ENCODE results near the gene NIPAL4. TPM values are rescaled to one million over a fixed set of nuclear protein-coding genes. Genes with fewer than 3 reads are reported as not detected.
"Not testable (repeated sequence)": the region's sequence is repeated elsewhere in the genome, so short reads cannot be mapped to it uniquely, and the experiment has no call there.

Gene NIPAL4
- under 1 TPM; 0.27 to 0.49 TPM for total RNA-seq

DNA sequence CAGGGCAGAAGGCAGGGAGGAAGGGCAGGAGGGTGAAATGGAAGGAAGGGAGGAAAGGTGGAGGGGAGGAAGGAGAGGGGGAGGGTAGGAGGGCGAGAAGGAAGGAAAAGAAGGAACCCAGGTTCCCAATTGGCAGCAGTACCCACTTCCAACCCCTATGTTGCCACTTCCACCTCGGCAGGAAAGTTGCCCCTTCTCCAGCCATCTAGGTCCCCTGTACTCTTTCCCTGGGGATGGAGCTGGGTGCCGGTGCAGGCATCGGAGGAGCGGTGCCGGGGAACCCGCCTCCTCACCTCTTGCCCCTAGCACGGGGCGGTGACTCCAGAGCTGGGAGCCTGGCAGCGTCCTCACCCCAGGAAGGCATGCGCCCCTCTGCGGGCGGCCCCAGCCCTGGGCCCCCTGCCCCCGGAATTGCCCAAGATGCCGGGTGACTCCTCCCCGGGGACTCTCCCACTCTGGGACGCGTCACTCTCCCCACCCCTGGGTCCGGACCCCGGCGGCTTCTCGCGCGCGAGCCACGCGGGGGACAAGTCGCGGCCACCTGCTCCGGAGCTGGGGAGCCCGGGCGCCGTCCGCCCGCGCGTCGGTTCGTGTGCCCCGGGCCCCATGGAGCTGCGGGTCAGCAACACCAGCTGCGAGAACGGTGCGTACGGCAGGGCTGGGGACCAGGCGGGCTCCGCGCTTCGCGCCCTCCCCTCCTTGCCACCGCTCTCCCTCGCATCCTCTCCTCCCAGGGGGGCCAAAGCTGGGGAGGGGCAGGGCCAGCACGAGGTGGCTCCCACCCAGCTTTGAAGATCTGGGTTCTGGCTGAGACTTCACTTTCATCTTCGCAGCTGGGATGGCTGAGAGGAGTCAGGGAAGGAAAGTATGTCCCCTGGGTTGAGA, at the start of gene NIPAL4:
NIPAL4 (plus strand) TSS at position 499 of the 885 bp plus-strand sequence; CDS start at position 607, 108 bp downstream.
- ATAC-seq (ENCODE audit: insufficient number of reproducible peaks, low FRiP score, low read depth) = no peak
- H3K27ac ChIP-seq = no peak within 1 kb of the TSS
- no peaks in the 10 kb centered on the region for H3K9me3 ChIP-seq
- peaks cover 4 to 23% of the 10 kb centered on the region in 2 donors for H3K4me1 ChIP-seq (ENCODE audit: control insufficient read depth in 1 of 2, low read depth in 2 of 2)
- no peaks in the 10 kb centered on the region for H3K27me3 ChIP-seq (replicated peaks; ENCODE audit: insufficient read depth)
- H3K36me3 ChIP-seq = no peaks in the 10 kb centered on the region
- DNase-seq (ENCODE audit: low spot score) = no peak
- H3K4me3 ChIP-seq = peak within 1 kb of the TSS; percentile 73
- TF ChIP-seq, protein P1, sequence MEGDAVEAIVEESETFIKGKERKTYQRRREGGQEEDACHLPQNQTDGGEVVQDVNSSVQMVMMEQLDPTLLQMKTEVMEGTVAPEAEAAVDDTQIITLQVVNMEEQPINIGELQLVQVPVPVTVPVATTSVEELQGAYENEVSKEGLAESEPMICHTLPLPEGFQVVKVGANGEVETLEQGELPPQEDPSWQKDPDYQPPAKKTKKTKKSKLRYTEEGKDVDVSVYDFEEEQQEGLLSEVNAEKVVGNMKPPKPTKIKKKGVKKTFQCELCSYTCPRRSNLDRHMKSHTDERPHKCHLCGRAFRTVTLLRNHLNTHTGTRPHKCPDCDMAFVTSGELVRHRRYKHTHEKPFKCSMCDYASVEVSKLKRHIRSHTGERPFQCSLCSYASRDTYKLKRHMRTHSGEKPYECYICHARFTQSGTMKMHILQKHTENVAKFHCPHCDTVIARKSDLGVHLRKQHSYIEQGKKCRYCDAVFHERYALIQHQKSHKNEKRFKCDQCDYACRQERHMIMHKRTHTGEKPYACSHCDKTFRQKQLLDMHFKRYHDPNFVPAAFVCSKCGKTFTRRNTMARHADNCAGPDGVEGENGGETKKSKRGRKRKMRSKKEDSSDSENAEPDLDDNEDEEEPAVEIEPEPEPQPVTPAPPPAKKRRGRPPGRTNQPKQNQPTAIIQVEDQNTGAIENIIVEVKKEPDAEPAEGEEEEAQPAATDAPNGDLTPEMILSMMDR (IDR thresholded peaks at IDR 0.05) = no peak

DNA sequence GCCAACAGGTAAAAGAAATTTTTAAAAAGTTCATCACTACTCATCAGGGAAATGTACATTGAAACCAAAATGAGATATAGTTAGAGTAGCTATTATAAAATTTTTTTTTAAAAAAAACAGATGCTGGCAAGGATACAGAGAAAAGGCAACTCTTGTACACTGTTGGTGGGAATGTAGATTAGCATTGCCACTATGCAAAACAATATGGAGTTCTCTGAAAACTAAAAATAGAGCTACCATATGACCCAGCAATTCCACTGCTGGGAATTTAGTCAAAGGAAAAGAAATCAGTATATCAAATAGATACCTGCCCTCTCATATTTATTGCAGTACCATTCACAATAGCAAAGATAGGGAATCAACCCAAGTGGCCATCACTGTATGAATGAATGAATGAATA, 44.2 kb upstream of the NIPAL4 start:
- Histone ChIP-seq H3K9me3 (no peaks in the 10 kb centered on the region), H3K4me1 (ENCODE audit: control insufficient read depth in 1 of 2, low read depth in 2 of 2) (no peaks in the 10 kb centered on the region), H3K4me3 (no peak overlapping the region), H3K36me3 (no peaks in the 10 kb centered on the region), H3K27ac (no peak overlapping the region), H3K27me3 (replicated peaks; ENCODE audit: insufficient read depth) (no peaks in the 10 kb centered on the region)
- DNase-seq (ENCODE audit: low spot score) (no peak), ATAC-seq (ENCODE audit: insufficient number of reproducible peaks, low FRiP score, low read depth) (no peak)
- TF ChIP-seq, protein P1 (IDR thresholded peaks at IDR 0.05) = no peak

DNA sequence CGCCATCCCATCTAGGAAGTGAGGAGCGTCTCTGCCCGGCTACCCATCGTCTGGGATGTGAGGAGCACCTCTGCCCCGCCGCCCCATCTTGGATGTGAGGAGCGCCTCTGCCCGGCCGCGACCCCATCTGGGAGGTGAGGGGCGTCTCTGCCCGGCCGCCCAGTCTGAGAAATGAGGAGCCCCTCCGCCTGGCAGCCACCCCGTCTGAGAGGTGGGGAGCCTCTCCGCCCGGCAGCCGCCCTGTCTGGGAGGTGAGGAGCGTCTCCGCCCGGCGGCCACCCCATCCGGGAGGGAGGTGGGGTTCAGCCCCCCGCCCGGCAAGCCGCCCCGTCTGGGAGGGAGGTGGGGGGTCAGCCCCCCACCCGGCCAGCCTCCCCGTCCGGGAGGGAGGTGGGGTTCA, 40.5 kb upstream of the NIPAL4 start:
- H3K9me3 ChIP-seq; H3K36me3 ChIP-seq; ATAC-seq (ENCODE audit: insufficient number of reproducible peaks, low FRiP score, low read depth); H3K4me3 ChIP-seq; H3K4me1 ChIP-seq (ENCODE audit: control insufficient read depth in 1 of 2, low read depth in 2 of 2); DNase-seq (ENCODE audit: low spot score); H3K27ac ChIP-seq; H3K27me3 ChIP-seq (replicated peaks; ENCODE audit: insufficient read depth): not testable (repeated sequence)

DNA sequence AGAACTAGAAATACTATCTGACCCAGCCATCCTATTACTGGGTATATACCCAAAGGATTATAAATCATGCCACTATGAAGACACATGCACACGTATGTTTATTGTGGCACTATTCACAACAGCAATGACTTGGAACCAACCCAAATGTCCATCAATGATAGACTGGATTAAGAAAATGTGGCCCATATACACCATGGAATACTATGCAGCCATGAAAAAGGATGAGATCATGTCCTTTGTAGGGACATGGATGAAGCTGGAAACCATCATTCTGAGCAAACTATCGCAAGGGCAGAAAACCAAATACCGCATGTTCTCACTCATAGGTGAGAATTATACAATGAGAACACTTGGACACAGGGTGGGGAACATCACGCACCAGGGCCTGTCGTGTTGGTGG, 30.1 kb upstream of the NIPAL4 start:
- not testable (repeated sequence) for H3K27ac ChIP-seq; H3K36me3 ChIP-seq; ATAC-seq (ENCODE audit: insufficient number of reproducible peaks, low FRiP score, low read depth); DNase-seq (ENCODE audit: low spot score); H3K27me3 ChIP-seq (replicated peaks; ENCODE audit: insufficient read depth); H3K4me3 ChIP-seq; H3K4me1 ChIP-seq (ENCODE audit: control insufficient read depth in 1 of 2, low read depth in 2 of 2); H3K9me3 ChIP-seq

DNA sequence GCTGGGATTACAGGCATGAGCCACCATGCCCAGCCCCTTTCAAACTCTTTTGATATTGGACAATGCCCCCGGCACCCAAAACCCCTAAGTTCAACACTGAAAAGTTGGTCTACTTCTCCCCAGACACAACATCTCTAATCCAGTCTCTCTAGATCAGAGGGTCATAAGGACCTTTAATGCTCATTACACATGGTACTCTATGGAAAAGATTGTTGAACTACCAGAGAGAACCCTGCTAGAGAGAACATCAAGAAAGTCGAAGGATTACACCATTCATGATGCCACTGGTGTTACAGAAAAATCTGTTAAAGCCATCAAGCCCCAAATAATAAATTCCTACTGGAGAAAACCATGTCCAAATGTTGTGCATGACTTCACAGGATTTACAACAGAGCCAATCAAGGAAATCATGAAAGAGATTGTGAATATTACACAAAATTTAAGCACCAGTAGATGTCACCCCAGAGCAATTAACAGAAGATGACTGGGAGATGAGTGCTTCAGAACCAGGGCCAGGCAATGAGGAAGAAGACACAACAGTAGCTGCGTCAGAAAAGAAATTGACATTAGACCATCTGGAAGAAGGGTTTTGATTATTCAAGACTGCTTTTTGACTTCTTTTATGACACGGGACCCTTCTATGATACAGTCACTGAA, 28.3 kb upstream of the NIPAL4 start:
- TF ChIP-seq, protein P1 (IDR thresholded peaks at IDR 0.05) = peak; percentile 37
- Histone ChIP-seq H3K27ac (no peak overlapping the region), H3K4me1 (ENCODE audit: control insufficient read depth in 1 of 2, low read depth in 2 of 2) (no peaks in the 10 kb centered on the region), H3K4me3 (no peak overlapping the region), H3K27me3 (replicated peaks; ENCODE audit: insufficient read depth) (no peaks in the 10 kb centered on the region), H3K36me3 (no peaks in the 10 kb centered on the region), H3K9me3 (no peaks in the 10 kb centered on the region)
- DNase-seq (ENCODE audit: low spot score) = no peak
- no peak for ATAC-seq (ENCODE audit: insufficient number of reproducible peaks, low FRiP score, low read depth)

DNA sequence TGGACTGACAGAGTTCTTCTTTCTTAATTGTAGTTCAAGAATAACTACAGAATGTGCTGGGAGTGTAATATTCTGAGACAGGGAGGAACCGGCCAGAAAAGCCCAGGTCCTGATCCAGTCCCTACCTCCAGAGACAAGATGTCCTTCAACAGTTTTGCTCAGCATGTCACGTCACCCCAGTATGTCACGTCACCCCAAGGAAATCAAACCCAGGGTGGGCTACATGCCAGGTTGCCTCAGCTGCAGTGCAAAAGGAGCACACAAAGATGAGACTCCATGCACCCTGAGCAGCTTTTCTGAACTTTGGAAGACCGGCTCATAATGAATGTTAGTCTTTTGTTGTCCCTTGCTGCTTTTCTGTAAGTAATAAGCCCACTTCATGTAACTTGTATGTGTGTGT, 25.9 kb upstream of the NIPAL4 start:
- no peaks in the 10 kb centered on the region for H3K36me3 ChIP-seq
- TF ChIP-seq, protein P1 (IDR thresholded peaks at IDR 0.05) = no peak
- DNase-seq (ENCODE audit: low spot score) (no peak), ATAC-seq (ENCODE audit: insufficient number of reproducible peaks, low FRiP score, low read depth) (no peak)
- H3K9me3 ChIP-seq = no peaks in the 10 kb centered on the region
- no peaks in the 10 kb centered on the region for H3K27me3 ChIP-seq (replicated peaks; ENCODE audit: insufficient read depth)
- H3K4me3 ChIP-seq = no peak overlapping the region
- no peak overlapping the region for H3K27ac ChIP-seq
- H3K4me1 ChIP-seq (ENCODE audit: control insufficient read depth in 1 of 2, low read depth in 2 of 2) = no peaks in the 10 kb centered on the region
